NCI-H1417 (cell line): ENCODE measurements around the gene PRPF18.
A peak's percentile ranks its signal among the peaks of the same experiment; 100 is the strongest.

Experiments
- DNase-seq, 3 experiments: peaks; one replicate each; lab custom pipeline; 2025; lab: John Stamatoyannopoulos, UW

The PRPF18 gene

GRCh38 chr10:13669182-13669855 is 82.6 kb downstream of the PRPF18 start:
- DNase-seq, result no peak

DNA sequence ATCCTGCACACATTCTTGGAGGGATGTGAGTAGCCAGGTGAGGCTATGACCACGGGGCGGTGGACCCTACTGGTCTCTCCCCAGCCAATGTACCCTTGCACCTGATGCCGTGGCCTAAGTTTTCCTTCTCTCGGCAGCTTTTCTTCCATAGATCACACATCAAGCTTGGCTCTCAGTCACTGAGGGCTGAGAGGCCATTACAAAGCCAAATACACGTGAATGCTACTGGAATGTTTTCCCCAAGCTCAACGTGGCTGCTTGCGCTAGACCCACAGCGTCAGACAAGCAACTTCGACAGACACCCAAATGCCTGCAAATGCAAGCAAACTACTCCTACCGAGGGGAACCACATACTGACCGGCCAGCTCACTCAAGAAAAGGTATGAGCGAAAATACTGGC is 83.1 kb downstream of the PRPF18 start:
- no peak for DNase-seq

DNA sequence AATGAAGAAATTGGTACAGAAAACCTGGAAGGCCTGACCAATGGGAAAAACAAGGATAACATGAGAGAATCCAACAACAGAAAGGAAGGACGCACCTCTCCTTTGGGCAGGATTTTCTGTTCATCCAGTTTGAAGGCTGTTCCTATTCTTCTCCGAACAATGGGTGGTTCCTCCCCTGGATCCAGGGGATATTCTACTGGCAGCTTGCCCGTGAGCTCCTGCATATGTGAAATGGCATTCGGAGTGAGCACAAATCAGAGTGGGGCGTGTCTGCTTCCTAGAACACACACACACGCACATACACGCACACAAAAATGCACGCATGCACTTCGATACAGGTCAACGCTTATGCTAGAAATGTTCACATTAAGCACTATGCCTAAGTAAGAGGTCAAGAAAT is 83.5 kb downstream of the PRPF18 start:
- no peak for DNase-seq

DNA sequence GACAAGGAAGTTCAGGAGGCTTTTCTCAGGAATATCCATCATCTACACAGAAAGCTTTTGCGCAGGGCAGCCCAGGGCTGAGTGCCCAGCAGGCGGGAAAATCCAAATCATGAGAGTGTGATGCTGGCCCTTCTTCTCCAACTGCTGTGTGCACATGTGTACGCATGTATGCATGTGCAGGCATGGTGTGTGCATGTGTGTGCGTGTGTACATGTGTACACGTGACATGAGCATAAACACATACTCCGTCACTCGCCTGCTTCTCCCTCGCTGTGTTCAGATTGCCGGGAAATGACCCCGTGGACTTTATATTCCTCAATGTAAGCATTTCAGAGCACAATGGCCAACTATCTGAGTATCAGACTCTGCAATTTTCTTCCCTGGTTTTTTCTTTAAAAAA is 85.1 kb downstream of the PRPF18 start:
- DNase-seq, result no peak

DNA sequence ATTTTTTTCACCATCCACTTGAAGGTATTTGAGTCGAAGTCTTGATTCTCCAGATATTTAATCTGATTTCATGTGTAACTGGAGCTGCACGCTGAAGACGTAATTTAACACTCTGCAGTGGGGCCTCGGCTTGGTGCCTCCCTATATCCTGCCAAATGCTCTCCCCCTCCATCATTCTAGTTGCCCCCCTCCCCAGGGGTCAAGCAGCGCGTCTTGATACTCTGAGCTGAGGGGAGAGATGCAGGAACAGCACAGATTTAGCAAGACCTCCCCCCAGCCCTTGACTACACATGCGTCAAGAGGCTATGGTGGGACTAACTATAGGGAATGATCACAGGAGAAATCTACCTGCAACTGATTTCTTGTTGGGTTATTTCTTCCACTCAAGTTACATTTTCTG is 85.8 kb downstream of the PRPF18 start:
- DNase-seq, result peak in 1 of 3 experiments; percentile 18

- DNase-seq, result peak in 2 of 3 experiments; percentile 32 to 48
These were observed 86.4 kb downstream of the PRPF18 start for GRCh38 chr10:13673156-13673555.

DNA sequence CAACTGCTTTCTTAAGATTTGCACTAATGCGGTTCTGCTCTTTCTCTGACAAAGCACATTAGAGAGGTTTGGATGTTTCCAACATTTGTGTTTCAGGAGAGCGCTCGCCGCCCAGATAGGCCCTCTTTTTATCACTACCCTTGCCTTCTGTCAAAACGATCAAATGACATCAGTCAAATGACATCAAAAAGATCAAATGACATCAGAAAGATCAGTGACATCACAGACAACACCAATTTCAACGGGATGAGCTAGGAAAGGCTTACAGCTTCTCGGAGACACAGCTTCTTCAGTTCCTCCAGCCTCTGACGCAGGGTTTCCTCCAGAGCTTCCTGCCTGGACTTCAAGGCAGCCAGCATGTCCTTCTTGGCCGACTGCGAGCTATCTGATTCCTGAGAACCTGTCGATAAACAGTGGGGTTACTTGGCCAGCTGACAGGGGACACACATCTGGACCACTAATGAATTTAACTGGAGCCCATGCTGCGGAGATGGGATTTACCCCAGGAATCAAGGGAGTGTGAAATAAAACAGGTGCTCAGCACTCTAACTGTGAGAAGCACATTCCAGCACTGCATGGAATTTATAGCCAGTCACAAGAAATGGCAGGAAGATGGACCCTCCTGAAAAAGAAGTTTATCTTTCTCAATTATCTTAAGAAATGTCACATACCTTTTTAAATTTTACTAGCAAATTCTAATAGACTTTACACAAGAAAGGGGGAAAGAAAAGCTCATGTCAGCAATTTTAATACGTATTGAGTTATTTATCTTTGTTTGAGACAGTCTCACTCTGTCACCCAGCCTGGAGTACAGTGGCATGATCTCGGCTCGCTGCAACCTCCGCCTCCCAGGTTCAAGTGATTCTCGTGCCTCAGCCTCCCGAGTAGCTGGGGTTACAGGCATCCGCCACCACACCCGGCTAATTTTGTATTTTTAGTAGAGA is 88.2 kb downstream of the PRPF18 start:
- DNase-seq, result no peak

DNA sequence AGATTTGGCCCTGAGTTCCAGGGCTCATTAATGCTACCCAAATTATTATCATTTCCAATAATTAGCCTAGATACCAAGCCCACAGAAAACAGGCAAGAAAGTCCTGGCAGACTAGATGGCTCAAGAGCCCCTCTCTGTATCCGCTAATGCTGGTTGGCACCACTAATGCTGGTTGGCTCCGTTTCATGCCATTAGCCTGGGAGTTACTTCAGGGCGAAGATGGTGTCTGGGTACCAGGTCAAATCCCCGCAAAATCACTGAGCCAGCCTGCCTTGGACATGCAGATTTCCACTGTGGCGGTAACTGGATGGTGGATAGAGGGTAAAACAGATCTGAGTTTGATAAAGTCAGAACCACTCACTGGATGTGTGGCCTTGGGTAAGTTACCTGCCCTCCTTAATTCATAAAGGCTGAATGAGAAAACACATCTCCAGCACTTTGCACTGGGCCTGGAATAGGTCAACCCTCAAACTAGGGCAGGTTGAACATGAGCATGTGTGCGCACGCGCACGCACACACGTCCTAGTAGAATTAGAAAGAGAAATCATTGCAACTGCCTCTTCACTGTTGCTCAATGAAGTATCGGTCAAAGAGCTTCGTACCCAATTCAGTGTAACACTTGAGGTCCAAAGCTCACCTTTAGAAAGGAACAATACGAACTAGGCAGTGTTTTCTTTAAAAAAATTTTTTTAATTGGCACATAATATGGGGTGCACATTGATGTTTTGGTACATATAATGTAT is 91.5 kb downstream of the PRPF18 start:
- DNase-seq, result no peak
